ENCODE measurements around the gene SPOCK1.
"Not testable (repeated sequence)": the region's sequence is repeated elsewhere in the genome, so short reads cannot be mapped to it uniquely, and the experiment has no call there.

The SPOCK1 gene

DNA sequence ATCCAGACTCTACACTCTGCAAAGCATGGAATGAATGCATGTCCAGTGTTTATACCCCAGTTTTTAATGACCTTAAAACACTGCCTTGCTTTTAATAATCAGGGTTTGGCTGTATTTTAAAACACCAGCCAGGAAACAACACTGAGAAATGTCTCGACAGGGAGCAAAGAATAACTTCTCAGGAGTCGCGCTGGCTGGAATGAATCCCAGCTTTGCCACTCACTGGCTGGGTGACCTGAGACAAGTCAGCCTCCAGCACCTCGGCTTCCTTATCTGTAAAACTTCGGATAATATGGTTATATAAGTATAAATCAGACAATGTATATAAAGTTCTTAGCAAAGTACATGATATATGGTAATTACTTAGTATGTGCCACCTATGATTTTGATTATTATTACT is 505.0 kb downstream of the SPOCK1 start:
- no peak for DNase-seq

DNA sequence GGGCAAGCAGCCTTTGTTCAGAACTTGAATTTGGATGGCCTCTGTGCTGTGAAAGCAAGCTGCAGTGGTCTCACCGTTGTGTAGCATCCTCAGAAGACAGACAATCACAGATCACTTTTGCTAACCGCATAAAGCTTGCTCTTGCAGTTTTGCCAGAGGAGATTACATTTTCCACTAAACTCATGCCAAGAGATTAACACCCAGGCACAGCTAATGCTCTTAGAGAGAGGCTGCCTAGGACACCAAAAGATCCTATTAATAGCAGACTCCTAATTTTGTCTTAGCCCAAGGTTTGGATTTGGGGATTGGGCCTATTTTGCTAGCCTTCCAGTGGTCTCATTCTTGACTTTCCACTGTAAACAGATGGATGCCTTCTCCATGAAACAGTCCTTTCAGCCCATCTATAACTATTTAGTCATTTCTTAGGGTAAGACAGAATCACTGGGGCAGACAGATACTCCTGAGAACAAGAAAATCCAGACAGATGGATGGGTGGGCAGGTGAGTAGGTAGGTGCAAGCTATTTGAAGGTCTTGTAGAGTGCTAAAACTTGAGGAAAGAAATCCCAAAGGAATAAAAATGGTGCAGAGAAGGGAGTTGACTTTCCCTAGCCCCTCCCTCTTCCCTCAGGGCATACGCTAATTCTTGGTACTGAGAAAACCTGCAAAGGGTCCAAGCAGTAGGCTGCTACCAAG is 506.2 kb downstream of the SPOCK1 start:
- DNase-seq = no peak

DNA sequence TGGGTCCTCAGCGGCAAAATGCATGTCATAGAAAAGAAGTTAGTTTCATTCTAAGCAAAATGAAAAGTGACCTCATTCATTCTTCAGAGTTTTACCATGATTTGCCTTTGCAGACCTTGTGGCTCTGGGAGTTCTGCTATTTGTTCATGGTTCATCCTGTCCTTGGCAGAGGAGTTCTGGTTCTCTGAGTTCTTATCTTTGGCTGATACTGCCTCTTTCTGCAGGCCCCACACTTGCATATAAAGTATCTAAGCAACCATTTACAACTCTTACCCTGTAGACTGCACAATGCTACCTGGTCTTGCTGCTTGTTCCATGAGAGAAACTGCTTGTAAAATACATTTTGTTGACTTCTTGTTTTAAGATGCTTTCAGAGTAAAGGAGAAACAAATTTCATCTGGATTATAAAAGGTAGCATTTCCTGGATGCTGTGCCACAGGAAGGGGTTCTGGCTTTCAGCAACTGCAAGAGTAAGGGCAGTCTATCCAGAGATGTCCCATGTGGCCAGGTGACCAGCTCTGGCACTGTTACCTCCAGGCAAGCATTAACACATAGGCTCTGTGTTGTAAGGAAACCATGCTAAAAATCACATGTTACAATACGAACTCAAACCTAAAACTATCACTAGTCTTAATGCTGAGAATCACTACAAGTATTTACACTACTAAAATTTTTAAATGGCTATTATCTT is 513.2 kb downstream of the SPOCK1 start:
- DNase-seq = no peak

DNA sequence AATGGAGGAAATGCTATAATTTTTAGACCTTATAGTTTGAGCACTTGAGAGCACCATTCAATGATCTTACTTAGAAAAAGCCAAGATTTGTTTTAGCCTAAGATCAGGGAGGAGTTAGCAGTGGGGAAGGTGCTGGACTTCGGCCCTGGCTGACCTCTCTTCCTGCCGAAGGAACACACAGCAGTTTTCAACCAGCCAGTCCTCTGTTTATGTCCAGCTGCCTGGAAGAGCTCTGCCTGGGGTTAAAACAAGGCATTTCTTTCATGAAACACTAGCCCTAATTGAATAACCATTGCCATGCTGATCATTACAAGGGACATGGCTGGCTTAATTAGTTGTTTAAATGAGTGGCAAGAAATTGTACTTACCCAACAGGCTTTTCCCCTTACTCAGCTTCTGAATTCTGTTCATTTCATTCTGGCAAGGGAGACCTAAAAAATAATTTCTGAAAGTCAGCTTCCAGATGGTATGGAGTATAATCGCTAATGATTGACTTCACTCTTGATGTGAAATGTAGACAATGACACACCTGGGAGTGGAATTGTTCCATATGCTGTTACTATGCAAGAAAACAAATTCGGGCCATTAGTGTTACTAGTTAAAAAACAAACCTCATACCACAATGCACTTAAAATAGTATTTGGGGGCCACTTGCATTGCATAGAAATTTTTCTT is 514.2 kb downstream of the SPOCK1 start:
- no peak for DNase-seq

DNA sequence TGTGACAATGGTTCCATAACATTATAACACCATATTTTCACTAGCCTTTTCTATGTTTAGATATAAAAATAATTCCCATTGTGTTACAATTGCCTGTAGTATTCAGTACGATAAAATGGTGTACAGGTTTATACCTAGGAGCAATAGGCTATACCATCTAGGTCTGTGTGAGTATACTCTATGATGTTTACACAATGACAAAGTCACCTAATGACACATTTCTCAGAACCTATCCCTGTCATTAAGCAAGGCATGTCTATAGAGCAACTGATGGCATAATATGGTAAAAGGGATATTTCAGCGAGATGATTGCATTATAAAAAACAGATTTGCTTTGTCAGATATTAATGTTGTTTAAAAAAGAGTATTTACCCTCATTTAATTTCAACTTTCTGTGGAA is 517.2 kb downstream of the SPOCK1 start:
- DNase-seq = no peak

DNA sequence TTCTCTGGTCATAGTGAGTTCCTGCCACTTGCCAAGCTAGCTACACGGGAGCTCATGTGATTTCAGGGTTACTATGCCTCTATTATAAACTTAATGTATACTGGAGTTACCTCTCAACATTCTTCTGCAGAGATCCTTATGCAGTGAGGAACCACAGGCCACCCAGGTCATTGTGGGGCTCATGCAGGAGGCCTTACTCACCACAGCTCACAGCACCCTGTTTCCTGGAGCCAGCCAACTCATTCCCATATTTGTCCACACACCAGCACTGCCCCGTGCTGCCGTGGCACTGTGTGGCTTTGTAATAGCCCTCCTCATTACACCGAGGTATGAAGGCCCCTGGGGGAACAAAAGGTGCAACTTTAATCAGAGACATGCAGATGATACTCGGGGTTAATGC is 520.0 kb downstream of the SPOCK1 start:
- no peak for DNase-seq

DNA sequence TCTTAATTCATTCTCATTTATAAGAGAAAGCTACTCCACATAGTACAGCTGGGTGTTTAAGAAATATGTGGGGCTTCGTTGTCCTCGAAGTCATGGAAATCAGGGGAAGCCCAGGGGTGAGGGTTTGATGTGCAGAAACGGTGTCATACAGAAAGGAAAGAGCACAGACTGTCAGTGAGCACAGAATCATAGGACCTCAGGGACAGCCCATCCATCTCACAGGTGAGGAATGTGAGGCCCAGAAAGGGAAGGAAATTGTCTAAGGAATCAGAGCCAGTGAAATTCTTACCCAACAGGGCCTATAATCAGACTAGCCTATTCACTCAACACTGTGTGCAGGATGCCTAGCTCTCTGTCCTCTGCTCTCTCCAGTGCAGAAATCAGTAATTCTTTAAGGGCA is 535.6 kb downstream of the SPOCK1 start:
- no peak for DNase-seq

DNA sequence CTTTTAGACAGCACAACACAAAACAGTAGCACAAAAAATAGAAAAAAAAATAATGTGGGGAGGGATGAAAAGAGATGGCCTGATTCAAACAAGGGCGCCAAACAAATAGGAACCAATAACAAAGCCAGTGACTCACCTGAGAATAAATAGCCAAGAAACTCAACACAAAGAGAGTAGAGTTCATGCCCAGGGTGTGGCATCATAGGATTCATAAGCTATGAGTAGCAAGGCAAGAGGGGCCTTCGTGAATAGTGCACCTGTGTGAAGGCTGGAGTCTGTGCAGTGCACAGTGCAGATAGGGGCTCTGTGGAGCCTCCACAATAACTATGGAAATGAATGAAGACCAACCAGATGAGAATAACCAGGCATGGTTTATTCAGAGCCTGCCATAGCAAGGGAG is 541.7 kb downstream of the SPOCK1 start:
- DNase-seq = no peak

DNA sequence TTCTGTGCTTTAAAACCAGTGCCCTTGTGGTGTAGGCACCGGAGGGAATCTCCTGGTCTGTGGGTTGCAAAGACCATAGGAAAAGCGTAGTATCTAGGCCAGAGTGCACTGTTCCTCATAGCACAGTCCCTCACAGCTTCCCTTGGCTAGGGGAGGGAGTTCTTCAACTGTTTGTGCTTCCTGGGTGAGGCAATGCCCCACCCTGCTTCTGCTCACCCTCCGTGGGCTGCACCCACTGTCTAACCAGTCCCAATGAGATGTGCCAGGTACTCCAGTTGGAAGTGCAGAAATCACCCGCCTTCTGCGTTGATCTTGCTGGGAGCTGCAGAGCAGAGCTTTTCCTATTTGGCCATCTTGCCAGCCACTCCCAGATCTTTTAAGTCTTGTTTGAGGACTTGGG is 545.0 kb downstream of the SPOCK1 start:
- DNase-seq = not testable (repeated sequence)

DNA sequence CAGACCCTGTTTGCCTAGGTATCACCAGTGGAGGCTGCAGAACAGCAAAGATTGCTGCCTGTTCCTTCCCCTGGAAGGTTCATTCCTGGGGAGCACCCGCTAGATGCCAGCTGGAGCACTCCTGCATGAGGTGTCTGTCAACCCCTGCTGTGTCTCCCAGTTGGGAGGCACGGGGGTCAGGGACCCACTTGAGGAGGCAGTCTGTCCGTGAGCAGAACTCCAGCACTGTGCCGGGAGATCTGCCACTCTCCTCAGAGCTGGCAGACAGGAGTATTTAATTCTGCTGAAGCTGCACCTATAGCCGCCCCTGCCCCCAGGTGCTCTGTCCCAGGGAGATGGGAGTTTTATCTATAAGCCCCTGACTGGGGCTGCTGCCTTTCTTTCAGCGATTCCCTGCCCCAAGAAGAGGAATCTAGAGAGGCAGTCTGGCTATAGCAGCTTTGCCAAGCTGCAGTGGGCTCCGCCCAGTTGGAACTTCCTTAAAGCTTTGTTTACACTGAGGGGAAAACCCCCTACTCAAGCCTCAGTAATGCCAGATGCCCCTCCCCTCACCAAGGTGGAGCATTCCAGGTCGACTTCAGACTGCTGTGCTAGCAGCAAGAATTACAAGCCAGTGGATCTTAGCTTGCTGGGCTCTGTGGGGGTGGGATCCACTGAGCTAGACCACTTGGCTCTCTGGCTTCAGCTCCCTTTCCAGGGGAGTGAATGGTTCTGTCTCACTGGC is 545.6 kb downstream of the SPOCK1 start:
- not testable (repeated sequence) for DNase-seq

DNA sequence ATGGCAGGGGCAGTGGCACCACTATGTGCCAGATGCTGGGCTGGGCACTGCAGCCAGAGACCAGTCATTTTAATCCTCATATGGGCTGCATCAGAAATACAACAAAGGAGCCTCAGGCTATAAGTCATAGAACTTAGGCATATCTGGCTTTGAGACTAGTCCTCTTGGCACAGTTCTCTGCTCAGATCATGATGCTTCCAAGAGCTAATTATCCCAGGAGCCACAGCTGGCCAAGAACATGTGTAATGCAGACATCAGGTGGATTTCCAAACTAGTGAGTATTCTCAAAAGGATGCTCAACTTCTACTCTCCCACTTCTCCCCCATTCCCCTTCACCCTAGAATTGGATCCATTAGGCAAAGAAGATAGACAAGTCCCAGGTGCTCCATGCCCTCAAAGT is 571.6 kb downstream of the SPOCK1 start:
- DNase-seq = no peak

DNA sequence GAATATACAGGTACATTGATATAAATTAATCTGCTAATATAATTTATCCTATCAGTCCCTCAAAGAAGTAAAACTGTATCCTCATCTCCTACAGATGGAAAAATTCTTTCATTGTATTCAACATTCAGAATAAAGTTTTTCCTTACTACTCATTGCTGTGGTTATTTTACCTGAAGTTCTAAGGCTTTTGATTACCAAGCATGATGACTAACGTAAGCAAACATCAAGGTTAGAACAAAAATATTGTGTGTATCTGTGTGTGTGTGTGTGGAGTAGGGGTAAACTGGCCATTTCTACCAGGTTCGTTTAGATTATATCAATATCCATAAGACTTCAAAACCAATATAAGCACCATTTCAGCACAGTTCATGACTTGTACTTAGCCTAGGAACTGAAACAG is 573.1 kb downstream of the SPOCK1 start:
- no peak for DNase-seq
